Omental fat pad (tissue), 4 donors: ENCODE data around the gene HDAC9. TPM values are rescaled to one million over a fixed set of nuclear protein-coding genes. Genes with fewer than 3 reads are reported as not detected.

Experiments
- ATAC-seq: fragments of 150-250 bp; one replicate; pipeline ENCODE4 v1.9.1; 2016; ENCODE audit warnings: mild to moderate bottlenecking, moderate library complexity; ENCODE audit not compliant: low FRiP score
- DNase-seq: peaks from one replicate; pipeline ENCODE4 v3.0.0-alpha.2; 2019; ENCODE audit warnings: low spot score
- total RNA-seq, 4 donors: library from RNA; depleted of rRNA; stranded (reverse); fragments of >200 nt; gene quantifications; one replicate each; pipeline ENCODE4 v1.1.0, GENCODE V29; 2016
- TF ChIP-seq, protein P1 (sequence below), 3 donors: fragments of 450-650 bp; IDR thresholded peaks; one replicate each; pipeline ENCODE4 v1.5.1; 2016 to 2017; ENCODE audit warnings: antibody characterized with exemption in 3 of 3, mild to moderate bottlenecking in 3 of 3, moderate library complexity in 2 of 3

Gene HDAC9
- total RNA-seq, 4 donors from 2014 or later = 15.6 to 51.5 (median 24.1) TPM

DNA sequence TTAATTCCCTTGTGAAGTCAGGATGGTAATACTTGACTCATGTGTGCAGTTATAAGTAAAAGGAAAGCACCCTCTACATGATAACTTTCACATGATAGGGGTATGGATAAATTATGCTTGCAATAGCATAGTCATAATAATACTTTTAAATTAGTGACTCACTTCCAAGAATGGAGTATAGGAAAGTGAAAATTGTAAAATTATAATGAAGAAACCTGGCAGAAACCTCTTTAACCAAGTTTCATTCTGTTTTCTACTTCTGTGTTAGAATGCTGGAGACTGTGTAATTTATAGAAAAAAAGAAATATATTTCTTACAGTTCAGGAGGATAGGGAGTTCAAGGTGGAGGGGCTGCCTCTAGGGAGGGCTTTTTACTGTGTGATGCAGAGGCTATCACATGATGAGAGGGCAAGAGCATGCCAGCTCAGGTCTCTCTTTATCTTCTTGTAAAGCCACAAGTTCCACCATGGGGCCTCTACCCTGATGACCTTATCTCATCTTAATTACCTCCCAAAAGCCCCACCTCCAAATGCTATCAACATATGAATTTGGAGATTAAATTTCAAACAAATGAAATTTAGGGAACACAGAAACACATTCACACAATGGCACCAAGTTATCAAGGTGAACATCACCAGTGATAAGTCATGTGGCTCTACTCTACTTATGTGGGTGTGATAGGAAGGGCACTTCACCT is 43.2 kb downstream of the HDAC9 start:
- ATAC-seq (no peak), DNase-seq (no peak)
- TF ChIP-seq, protein P1, sequence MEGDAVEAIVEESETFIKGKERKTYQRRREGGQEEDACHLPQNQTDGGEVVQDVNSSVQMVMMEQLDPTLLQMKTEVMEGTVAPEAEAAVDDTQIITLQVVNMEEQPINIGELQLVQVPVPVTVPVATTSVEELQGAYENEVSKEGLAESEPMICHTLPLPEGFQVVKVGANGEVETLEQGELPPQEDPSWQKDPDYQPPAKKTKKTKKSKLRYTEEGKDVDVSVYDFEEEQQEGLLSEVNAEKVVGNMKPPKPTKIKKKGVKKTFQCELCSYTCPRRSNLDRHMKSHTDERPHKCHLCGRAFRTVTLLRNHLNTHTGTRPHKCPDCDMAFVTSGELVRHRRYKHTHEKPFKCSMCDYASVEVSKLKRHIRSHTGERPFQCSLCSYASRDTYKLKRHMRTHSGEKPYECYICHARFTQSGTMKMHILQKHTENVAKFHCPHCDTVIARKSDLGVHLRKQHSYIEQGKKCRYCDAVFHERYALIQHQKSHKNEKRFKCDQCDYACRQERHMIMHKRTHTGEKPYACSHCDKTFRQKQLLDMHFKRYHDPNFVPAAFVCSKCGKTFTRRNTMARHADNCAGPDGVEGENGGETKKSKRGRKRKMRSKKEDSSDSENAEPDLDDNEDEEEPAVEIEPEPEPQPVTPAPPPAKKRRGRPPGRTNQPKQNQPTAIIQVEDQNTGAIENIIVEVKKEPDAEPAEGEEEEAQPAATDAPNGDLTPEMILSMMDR (IDR thresholded peaks at IDR 0.05) = no peak

DNA sequence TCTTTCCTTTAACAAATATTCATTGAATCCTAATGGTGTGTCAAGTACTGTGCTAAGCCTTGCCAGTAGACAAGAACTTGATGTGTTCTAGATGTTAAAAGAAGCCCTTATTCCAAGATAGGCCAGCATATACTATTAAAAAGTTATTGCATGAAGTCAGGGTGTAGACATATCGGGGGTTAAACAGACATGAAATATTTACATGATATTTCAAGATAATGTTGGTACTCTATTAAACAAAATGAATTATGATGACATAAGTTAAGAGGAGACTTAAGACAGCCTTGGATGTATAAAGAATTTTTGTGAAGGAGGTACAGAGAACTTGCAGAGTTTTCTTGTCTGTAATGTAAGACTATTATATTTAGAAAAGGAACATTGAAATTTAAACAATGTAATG is 44.8 kb downstream of the HDAC9 start:
- DNase-seq (no peak), ATAC-seq (no peak)
- TF ChIP-seq, protein P1 (IDR thresholded peaks at IDR 0.05) = no peak

DNA sequence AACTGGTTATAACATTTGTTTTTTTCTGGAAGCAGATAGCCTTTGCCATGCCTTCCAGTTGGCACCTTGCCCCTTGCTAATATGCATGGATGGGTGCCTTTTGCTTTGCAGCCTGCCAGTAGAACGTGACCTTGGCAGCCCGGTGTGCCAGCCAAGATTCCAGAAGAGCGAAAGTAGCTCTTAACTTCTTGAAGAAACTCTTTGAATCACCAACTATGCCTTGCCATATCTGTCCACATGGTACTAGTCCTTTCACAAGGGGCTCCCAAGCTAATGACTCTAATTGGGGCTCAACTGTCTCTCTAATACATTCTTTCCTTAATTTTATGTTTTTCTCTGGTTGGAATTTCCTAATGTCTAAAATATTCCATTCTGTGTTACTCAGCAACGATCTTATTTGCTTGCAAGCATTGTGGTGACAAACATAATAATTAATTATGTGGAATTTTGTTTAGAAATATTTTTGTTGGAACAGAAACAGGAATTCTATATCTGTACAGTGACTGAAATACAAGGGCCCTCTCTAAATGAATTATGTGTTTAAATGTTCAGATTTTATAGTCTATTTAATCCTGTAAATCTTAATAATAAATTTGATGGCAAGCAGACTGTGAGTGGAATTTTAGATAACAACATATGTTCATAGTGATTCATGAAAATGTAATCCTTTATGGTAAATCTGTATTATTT is 45.8 kb downstream of the HDAC9 start:
- DNase-seq (no peak), ATAC-seq (no peak)
- TF ChIP-seq, protein P1 (IDR thresholded peaks at IDR 0.05) = no peak

DNA sequence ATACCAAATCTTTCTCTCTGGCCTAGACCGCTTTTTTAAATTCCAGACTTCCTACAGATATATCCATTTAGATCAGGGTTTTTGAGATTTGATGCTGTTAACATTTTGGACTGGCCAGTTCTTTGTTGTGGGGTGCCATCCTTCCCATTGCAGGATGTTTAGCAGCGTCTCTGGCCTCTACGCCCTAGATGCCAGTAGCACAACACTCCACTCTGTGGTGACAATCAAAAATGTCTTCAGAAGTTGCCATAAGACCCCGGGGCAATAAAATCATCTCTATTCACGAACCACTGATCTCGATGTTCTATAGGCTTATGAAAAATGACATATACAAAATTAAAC is 46.3 kb downstream of the HDAC9 start:
- DNase-seq = no peak
- TF ChIP-seq, protein P1 (IDR thresholded peaks at IDR 0.05) = no peak
- ATAC-seq = no peak

DNA sequence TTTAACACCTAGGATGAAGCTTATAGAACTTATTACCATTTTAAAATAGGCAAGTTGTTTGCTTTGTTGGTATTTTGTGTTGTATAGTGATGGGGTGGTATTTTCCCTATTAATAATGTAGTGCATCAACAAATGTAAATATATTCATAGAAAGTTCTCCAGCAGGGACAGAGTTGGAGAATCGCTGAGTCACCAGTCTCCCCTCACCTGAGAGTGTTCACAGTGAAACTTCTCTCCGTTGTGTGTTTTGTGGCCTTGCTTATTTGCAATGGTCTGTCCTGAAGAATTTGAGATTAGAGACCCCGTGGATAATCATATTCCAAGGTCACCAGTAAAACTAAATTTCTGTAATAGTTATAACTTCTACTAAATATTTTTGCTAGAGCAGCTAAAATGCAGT is 51.0 kb downstream of the HDAC9 start:
- TF ChIP-seq, protein P1 (IDR thresholded peaks at IDR 0.05) = no peak
- no peak for ATAC-seq
- no peak for DNase-seq

DNA sequence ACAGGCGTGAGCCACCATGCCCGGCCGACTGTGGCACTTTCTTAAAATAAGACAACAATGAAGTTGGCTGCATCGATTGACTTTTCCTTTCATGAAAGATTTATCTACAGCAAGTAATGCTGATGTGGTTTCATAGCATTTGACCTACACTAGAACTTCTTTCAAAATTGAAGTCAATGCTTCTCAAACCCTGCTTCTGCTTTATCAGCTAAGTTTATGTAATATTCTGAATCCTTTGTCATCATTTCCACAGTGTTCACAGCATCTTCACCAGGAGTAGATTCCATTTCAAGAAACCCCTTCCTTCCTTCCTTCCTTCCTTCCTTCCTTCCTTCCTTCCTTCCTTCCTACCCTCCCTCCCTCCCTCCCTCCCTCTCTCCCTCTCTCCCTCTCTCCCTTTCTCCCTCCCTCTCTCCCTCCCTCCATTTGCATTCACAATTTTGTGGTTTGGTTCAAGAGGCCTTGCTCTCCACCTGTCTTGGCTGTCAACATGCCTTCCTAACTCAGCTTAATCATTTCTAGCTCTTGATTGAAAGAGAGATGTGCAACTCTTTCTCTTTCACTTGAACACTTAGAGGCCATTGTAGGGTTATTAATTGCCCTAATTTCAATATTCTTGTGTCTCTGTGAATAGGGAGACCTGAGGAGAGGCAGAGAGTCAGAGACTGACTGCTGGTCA is 52.1 kb downstream of the HDAC9 start:
- ATAC-seq (no peak), DNase-seq (no peak)
- TF ChIP-seq, protein P1 (IDR thresholded peaks at IDR 0.05) = no peak
